ENCODE measurements around the gene PLD1. TPM values are rescaled to one million over a fixed set of nuclear protein-coding genes. Genes with fewer than 3 reads are reported as not detected.

The PLD1 gene
- total and polyA plus RNA-seq, 8 donors: 3.4 to 43.0 (median 11.0) TPM

DNA sequence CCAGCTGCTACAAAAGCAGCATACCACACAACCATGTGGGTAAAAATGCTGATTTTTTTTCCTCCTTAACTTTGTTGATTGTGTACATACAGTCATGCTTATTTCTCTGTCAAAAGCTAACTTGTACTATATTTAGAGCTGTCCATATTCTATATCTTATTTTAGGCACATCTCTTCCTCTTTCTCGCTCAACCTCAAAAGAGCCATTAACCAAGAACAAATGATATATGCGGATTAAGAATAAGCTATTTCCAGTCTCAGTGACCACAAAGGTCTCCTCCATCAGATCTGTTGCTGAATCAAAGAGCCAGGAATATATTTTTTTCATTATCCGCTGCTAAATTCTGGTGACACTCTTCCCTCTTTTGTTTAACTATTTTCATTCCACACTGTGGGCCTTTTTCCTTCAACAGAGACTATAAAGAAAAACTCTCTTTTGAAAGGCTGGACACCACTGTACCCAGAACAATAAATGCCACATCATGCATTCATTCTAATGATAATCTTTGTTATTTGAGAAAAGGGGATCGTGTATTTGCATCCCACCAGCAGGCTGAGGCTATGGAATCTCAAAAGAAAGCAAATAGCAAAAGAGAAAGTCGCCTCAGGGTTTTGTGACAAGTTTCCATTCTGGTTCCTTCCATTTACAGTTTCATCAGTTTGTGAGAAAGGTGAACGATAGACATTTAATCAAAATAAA lies 40.8 kb upstream of the PLD1 start:
- Histone ChIP-seq H3K36me3 (no peaks in the 10 kb centered on the region), H3K27ac (no peak overlapping the region), H3K9me3 (peaks cover 0 to 12% (median 5%) of the 10 kb centered on the region in 4 donors), H3K27me3 (no peaks in the 10 kb centered on the region), H3K4me1 (peaks cover 0 to 9% (median 0%) of the 10 kb centered on the region in 4 donors), H3K4me3 (no peak overlapping the region)
- no peak for DNase-seq
- intact Hi-C loops (cut with DNase I; ENCODE audit: low total_unique reads): no loop called here
- TF ChIP-seq POLR2AphosphoS5 (IDR thresholded peaks at IDR 0.05): no peak
- no peak for TF ChIP-seq POLR2A (IDR thresholded peaks at IDR 0.05)
- TF ChIP-seq, protein P1, sequence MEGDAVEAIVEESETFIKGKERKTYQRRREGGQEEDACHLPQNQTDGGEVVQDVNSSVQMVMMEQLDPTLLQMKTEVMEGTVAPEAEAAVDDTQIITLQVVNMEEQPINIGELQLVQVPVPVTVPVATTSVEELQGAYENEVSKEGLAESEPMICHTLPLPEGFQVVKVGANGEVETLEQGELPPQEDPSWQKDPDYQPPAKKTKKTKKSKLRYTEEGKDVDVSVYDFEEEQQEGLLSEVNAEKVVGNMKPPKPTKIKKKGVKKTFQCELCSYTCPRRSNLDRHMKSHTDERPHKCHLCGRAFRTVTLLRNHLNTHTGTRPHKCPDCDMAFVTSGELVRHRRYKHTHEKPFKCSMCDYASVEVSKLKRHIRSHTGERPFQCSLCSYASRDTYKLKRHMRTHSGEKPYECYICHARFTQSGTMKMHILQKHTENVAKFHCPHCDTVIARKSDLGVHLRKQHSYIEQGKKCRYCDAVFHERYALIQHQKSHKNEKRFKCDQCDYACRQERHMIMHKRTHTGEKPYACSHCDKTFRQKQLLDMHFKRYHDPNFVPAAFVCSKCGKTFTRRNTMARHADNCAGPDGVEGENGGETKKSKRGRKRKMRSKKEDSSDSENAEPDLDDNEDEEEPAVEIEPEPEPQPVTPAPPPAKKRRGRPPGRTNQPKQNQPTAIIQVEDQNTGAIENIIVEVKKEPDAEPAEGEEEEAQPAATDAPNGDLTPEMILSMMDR (IDR thresholded peaks at IDR 0.05): no peak
- TF ChIP-seq EP300 (IDR thresholded peaks at IDR 0.05): no peak
- WGBS, 5 donors: 78 to 82% (median 81%) methylated on average over 6 of the region's 6 CpGs

DNA sequence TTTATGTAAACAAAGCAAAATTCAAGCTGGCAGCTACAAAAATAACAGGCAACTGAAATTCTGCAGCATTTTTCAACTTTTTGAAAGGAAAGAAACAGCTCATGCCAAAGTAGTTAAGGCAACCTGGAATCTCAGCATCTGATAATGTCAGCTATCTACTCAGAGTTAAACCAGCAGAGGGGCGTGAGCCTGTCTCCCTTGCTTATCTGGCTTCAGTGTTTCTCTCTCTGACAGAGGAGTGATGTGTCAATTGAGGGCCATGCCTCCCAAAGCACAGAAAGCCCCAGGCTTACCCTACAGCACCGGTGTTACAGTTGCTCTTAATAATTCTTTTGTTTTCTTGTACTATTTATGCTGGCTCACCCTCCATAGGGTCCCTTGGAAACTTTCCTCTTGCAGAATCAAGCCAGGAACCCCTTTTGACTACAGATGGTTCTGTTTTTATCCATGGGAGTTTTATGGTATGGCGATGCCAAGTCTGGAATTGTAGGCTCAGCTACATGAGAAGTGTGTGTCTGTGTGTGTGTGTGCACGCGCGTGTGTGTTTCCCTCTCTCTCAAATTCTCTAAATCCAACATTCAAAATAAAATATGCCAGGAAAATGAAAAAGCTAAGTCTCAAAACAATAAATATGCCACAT lies 40.2 kb upstream of the PLD1 start:
- no peak for DNase-seq
- no peak overlapping the region for H3K27ac ChIP-seq
- H3K27me3 ChIP-seq: no peaks in the 10 kb centered on the region
- H3K36me3 ChIP-seq: no peaks in the 10 kb centered on the region
- no peak overlapping the region for H3K4me3 ChIP-seq
- H3K4me1 ChIP-seq: peaks cover 0 to 9% (median 0%) of the 10 kb centered on the region in 4 donors
- intact Hi-C loops (cut with DNase I; ENCODE audit: low total_unique reads): no loop called here
- TF ChIP-seq, protein P1 (IDR thresholded peaks at IDR 0.05): no peak
- TF ChIP-seq EP300 (IDR thresholded peaks at IDR 0.05): no peak
- no peak for TF ChIP-seq POLR2A (IDR thresholded peaks at IDR 0.05)
- no peak for TF ChIP-seq POLR2AphosphoS5 (IDR thresholded peaks at IDR 0.05)
- 75 to 79% (median 78%) methylated on average over 6 of the region's 6 CpGs for WGBS, 5 donors
- H3K9me3 ChIP-seq: peaks cover 0 to 12% (median 5%) of the 10 kb centered on the region in 4 donors

DNA sequence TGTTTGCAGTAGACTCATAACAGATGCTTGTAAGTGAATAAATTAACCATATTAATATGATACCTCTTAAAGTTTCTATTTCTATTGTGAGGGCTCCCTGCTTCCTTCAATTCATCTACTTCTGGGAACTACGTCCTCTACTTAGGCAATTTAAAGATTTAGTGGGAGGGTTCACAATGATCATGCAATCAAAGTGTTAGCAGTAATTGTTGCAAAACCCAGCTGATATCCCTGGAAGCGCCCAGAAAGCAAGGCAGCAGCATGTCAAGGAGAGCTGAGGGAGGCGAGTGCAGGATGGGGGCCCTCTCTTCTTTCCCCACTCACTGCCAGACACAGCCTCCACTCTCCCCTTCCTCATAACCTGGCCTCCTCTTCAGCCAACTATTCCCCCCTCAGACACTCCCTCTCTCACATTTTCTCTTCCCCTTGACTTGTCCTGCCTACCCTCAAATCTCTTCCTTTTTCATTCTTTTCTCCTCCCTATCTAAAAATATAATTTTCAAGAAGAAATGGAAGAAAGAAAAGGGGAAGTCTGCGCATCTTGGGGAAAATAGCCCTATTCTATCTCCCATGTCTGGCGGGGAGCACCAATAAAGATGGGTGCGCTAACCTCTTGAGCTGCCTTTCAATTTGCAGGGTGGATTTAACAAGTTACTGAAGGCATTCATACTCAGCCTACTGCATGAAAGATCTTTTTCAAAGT lies 39.5 kb upstream of the PLD1 start:
- no peaks in the 10 kb centered on the region for H3K36me3 ChIP-seq
- intact Hi-C loops (cut with DNase I; ENCODE audit: low total_unique reads): no loop called here
- no peaks in the 10 kb centered on the region for H3K27me3 ChIP-seq
- WGBS, 5 donors: 81 to 92% (median 87%) methylated on average over 6 of the region's 6 CpGs
- DNase-seq: no peak
- TF ChIP-seq, protein P1 (IDR thresholded peaks at IDR 0.05): no peak
- TF ChIP-seq POLR2AphosphoS5 (IDR thresholded peaks at IDR 0.05): no peak
- no peak for TF ChIP-seq POLR2A (IDR thresholded peaks at IDR 0.05)
- TF ChIP-seq EP300 (IDR thresholded peaks at IDR 0.05): no peak
- peaks cover 0 to 11% (median 2%) of the 10 kb centered on the region in 4 donors for H3K9me3 ChIP-seq
- H3K27ac ChIP-seq: no peak overlapping the region
- H3K4me1 ChIP-seq: peaks cover 0 to 9% (median 0%) of the 10 kb centered on the region in 4 donors
- H3K4me3 ChIP-seq: no peak overlapping the region

DNA sequence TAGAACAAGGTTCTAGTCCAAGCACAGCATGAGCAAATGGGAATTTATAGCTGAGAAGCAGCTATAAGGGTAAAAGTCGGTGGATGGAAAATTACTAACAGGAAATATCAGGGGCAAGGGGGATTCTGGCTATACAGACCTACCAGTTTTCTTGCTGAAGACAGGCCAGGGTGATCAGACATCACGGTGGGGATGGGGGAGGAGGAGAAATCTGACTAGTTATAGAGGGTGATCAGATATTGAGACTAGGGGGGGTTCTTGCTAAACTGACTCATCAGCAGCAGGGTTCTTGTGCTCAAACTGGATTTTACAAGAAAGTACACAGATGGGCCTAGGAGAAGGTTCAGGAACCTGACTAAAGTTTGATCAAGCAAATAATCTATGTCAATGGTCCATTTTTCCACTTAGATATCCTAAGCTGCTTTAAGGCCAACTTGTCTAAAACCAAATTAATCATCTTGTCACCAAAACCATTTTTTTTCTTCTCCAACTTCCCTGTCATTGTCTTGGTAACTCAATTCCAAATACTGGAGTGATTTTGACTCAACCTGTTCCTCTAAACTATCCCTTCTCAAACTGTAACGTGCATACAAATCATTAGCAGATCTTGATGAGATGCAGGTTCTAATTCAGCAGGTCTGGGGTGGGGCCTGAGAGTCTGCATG lies 37.4 kb upstream of the PLD1 start:
- Histone ChIP-seq H3K4me1 (peaks cover 0 to 14% (median 0%) of the 10 kb centered on the region in 4 donors), H3K27ac (no peak overlapping the region), H3K27me3 (no peaks in the 10 kb centered on the region), H3K9me3 (no peaks in the 10 kb centered on the region), H3K4me3 (no peak overlapping the region), H3K36me3 (no peaks in the 10 kb centered on the region)
- TF ChIP-seq POLR2AphosphoS5 (IDR thresholded peaks at IDR 0.05) (no peak), POLR2A (IDR thresholded peaks at IDR 0.05) (no peak)
- intact Hi-C loops (cut with DNase I; ENCODE audit: low total_unique reads): no loop called here
- no peak for DNase-seq
- 74 to 94% (median 89%) methylated on average over 3 of the region's 3 CpGs for WGBS, 5 donors
